SK-N-MC (cell line): ENCODE results near the gene PLD1.

Experiments
- EZH2 ChIP-seq: fragments of 200-600 bp; sonication (generic); IDR thresholded peaks from one replicate; pipeline ENCODE4 v1.6.1; 2017; ENCODE audit warnings: antibody characterized with exemption
- POLR2AphosphoS5 ChIP-seq: IDR thresholded peaks from 2 replicates; pipeline ENCODE4 v1.6.1; 2012; ENCODE audit warnings: mild to moderate bottlenecking, low read depth, low read length, borderline replicate concordance

DNA sequence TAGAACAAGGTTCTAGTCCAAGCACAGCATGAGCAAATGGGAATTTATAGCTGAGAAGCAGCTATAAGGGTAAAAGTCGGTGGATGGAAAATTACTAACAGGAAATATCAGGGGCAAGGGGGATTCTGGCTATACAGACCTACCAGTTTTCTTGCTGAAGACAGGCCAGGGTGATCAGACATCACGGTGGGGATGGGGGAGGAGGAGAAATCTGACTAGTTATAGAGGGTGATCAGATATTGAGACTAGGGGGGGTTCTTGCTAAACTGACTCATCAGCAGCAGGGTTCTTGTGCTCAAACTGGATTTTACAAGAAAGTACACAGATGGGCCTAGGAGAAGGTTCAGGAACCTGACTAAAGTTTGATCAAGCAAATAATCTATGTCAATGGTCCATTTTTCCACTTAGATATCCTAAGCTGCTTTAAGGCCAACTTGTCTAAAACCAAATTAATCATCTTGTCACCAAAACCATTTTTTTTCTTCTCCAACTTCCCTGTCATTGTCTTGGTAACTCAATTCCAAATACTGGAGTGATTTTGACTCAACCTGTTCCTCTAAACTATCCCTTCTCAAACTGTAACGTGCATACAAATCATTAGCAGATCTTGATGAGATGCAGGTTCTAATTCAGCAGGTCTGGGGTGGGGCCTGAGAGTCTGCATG lies 37.4 kb upstream of the PLD1 start:
- TF ChIP-seq POLR2AphosphoS5 (no peak), EZH2 (no peak)
